Thyroid gland (tissue), 4 donors: ENCODE data around the gene RGMB. TPM values are rescaled to one million over a fixed set of nuclear protein-coding genes. Genes with fewer than 3 reads are reported as not detected.

Source experiments
- DNase-seq, 2 donors: peaks; one replicate each; pipeline ENCODE4 v3.0.0-alpha.2; 2019
- H3K27ac ChIP-seq, 3 donors: fragments of 200-600 bp; sonication (generic); 1 replicate in 2 of 3; 2 replicates in 1 of 3; pipeline ENCODE4 v1.5.1; 2016 to 2019; ENCODE audit warnings: mild to moderate bottlenecking in 1 of 3, moderate library complexity in 1 of 3
- H3K27me3 ChIP-seq: fragments of 200-600 bp; sonication (generic); one replicate; pipeline ENCODE4 v1.5.1; 2019
- H3K36me3 ChIP-seq, 2 donors: fragments of 200-600 bp; sonication (generic); one replicate each; pipeline ENCODE4 v1.5.1; 2016 to 2019
- H3K4me1 ChIP-seq, 2 donors: fragments of 200-600 bp; sonication (generic); one replicate each; pipeline ENCODE4 v1.5.1; 2017 to 2019
- H3K4me3 ChIP-seq, 3 donors: fragments of 200-600 bp; sonication (generic); replicated peaks in 1 of 3; 1 replicate in 2 of 3; 2 replicates in 1 of 3; pipeline ENCODE4 v1.5.1; 2016; ENCODE audit warnings: mild to moderate bottlenecking in 1 of 3
- H3K9me3 ChIP-seq: fragments of 200-600 bp; sonication (generic); one replicate; pipeline ENCODE4 v1.5.1; 2017
- CTCF ChIP-seq, 6 experiments: fragments of 200-600 bp in 3 of 6; fragments of 450-650 bp in 3 of 6; sonication (generic) in 3 of 6; IDR thresholded peaks; one replicate each; pipeline ENCODE4 v1.5.1; 2016 to 2019; ENCODE audit warnings: antibody characterized with exemption in 6 of 6, mild to moderate bottlenecking in 2 of 6, inconsistent platforms in 1 of 6, moderate library complexity in 1 of 6
- POLR2A ChIP-seq, 2 donors: fragments of 450-650 bp; IDR thresholded peaks; one replicate each; pipeline ENCODE4 v1.6.1; 2017; ENCODE audit warnings: antibody characterized with exemption in 2 of 2, mild to moderate bottlenecking in 2 of 2, moderate library complexity in 1 of 2
- WGBS, 2 donors: methylation state at CpG; one replicate each; pipeline ENCODE4 v1.1.5; 2017; 5-methylcytosine and 5-hydroxymethylcytosine counted together
- intact Hi-C: fragments of 100-400 bp; cut with DNase I; formaldehyde crosslinking; loops from one replicate; pipeline ENCODE4 v1.15.1; 2023
- total RNA-seq, 4 donors: library from RNA; depleted of rRNA; stranded (reverse); fragments of >200 nt; gene quantifications; one replicate each; pipeline ENCODE4 v1.2.3, GENCODE V29; 2016

The RGMB gene
- total RNA-seq, 4 donors from 2014 or later: 25.3 to 29.7 (median 27.5) TPM

- no peaks in the 10 kb centered on the region for H3K27me3 ChIP-seq
- TF ChIP-seq CTCF (IDR thresholded peaks at IDR 0.05) (peak in 5 of 6 experiments; percentile 60 to 90 (median 81)), POLR2A (IDR thresholded peaks at IDR 0.05) (no peak)
- WGBS, 2 donors: 9 to 13% methylated on average over 7 of the region's 7 CpGs
- intact Hi-C loops: no loop called here
- H3K27ac ChIP-seq: no peak overlapping the region
- H3K9me3 ChIP-seq: no peaks in the 10 kb centered on the region
- peaks cover 5% of the 10 kb centered on the region in 2 donors for H3K36me3 ChIP-seq
- H3K4me1 ChIP-seq: peaks cover 3 to 11% of the 10 kb centered on the region in 2 donors
- H3K4me3 ChIP-seq: no peak overlapping the region
- DNase-seq: peak; percentile 34 to 38
Measured at GRCh38 chr5:98796197-98796972, 22.9 kb downstream of the RGMB start.

- no peak overlapping the region for H3K4me3 ChIP-seq
- 85 to 95% methylated on average over 1 of the region's 1 CpG for whole genome bisulfite sequencing, 2 donors
- H3K27ac ChIP-seq: no peak overlapping the region
- intact Hi-C loops: no loop called here
- DNase-seq: no peak
- H3K4me1 ChIP-seq: no peaks in the 10 kb centered on the region
- peaks cover 1 to 2% of the 10 kb centered on the region in 2 donors for H3K36me3 ChIP-seq
- H3K27me3 ChIP-seq: no peaks in the 10 kb centered on the region
- no peaks in the 10 kb centered on the region for H3K9me3 ChIP-seq
- TF ChIP-seq POLR2A (IDR thresholded peaks at IDR 0.05) (no peak), CTCF (IDR thresholded peaks at IDR 0.05) (no peak)
Measured at GRCh38 chr5:98798371-98798770, 24.9 kb downstream of the RGMB start.

- intact Hi-C loops: no loop called here
- Histone ChIP-seq H3K9me3 (no peaks in the 10 kb centered on the region), H3K4me3 (no peak overlapping the region), H3K27me3 (no peaks in the 10 kb centered on the region), H3K36me3 (no peaks in the 10 kb centered on the region), H3K27ac (no peak overlapping the region), H3K4me1 (no peaks in the 10 kb centered on the region)
- WGBS, 2 donors: 96 to 98% methylated on average over 3 of the region's 3 CpGs
- DNase-seq: no peak
- TF ChIP-seq CTCF (IDR thresholded peaks at IDR 0.05): no peak
Measured at GRCh38 chr5:98798847-98799246, 25.4 kb downstream of the RGMB start.

- intact Hi-C loops: no loop called here
- no peak overlapping the region for H3K4me3 ChIP-seq
- no peaks in the 10 kb centered on the region for H3K27me3 ChIP-seq
- 97 to 98% methylated on average over 2 of the region's 2 CpGs for WGBS, 2 donors
- H3K27ac ChIP-seq: no peak overlapping the region
- DNase-seq: no peak
- no peaks in the 10 kb centered on the region for H3K4me1 ChIP-seq
- no peaks in the 10 kb centered on the region for H3K9me3 ChIP-seq
- TF ChIP-seq CTCF (IDR thresholded peaks at IDR 0.05) (no peak), POLR2A (IDR thresholded peaks at IDR 0.05) (no peak)
- H3K36me3 ChIP-seq: no peaks in the 10 kb centered on the region
Measured at GRCh38 chr5:98804066-98804465, 30.6 kb downstream of the RGMB start.

GRCh38 chr5:98805070-98805469, 31.6 kb downstream of the RGMB start:
- Histone ChIP-seq H3K36me3 (no peaks in the 10 kb centered on the region), H3K27ac (no peak overlapping the region), H3K4me1 (no peaks in the 10 kb centered on the region), H3K4me3 (no peak overlapping the region), H3K9me3 (no peaks in the 10 kb centered on the region), H3K27me3 (no peaks in the 10 kb centered on the region)
- no peak for DNase-seq
- 0% methylated on average over 1 of the region's 1 CpG for WGBS, 2 donors
- intact Hi-C loops: no loop called here
- TF ChIP-seq CTCF (IDR thresholded peaks at IDR 0.05): no peak
